ENCODE measurements around the gene EML4. TPM values are rescaled to one million over a fixed set of nuclear protein-coding genes. Genes with fewer than 3 reads are reported as not detected.

The EML4 gene
- total RNA-seq, 1 experiment from 2014 or later: 38.3 TPM

GRCh38 chr2:42164046-42164445, 5.1 kb upstream of the EML4 start:
- BruUV-seq (replicated peaks): no TSS peak
- ChIA-PET CTCF (no interaction called here), POLR2A (ENCODE audit: unreplicated experiment) (no interaction called here)
- Histone ChIP-seq H4K20me1 (ENCODE audit: low read length) (no peaks in the 10 kb centered on the region), H3K4me3 (ENCODE audit: low read length) (no peak overlapping the region), H3K36me3 (ENCODE audit: low read depth, low read length) (no peaks in the 10 kb centered on the region), H3K4me1 (ENCODE audit: insufficient read depth, low read length) (peaks cover 3% of the 10 kb centered on the region; the same call in 1 of the 2 replicates), H2AFZ (ENCODE audit: low read length) (no peak overlapping the region; the same call in 1 of the 2 replicates), H3K79me2 (ENCODE audit: low read length) (no peaks in the 10 kb centered on the region), H3K4me2 (ENCODE audit: low read length) (no peak overlapping the region), H3K9me2 (replicated peaks; ENCODE audit: low read length) (no peaks in the 10 kb centered on the region), H3K27ac (ENCODE audit: low read length) (no peak overlapping the region), H3F3A (ENCODE audit: low read length, unreplicated experiment) (no peaks in the 10 kb centered on the region), H3K9ac (ENCODE audit: low read length) (no peak overlapping the region), H3K9me3 (ENCODE audit: low read length) (no peaks in the 10 kb centered on the region), H3K27me3 (ENCODE audit: low read length) (no peaks in the 10 kb centered on the region)
- DNase-seq (peak; percentile 25), ATAC-seq (no peak; the same call in 1 of the 2 replicates)
- intact Hi-C loops (cut with micrococcal nuclease): no loop called here
- TF ChIP-seq CTCF (conservative IDR thresholded peaks at IDR 0.05; ENCODE audit: low read depth, low read length): no peak
- no peak for TF ChIP-seq EZH2phosphoT487 (IDR thresholded peaks at IDR 0.05; ENCODE audit: borderline replicate concordance, low read length)
- no peak for TF ChIP-seq EZH2 (IDR thresholded peaks at IDR 0.05; ENCODE audit: low read length, unreplicated experiment)

GRCh38 chr2:42164971-42165370, 4.2 kb upstream of the EML4 start:
- ChIA-PET CTCF (no interaction called here), POLR2A (ENCODE audit: unreplicated experiment) (no interaction called here)
- Histone ChIP-seq H3K9me2 (replicated peaks; ENCODE audit: low read length) (no peaks in the 10 kb centered on the region), H2AFZ (ENCODE audit: low read length) (no peak overlapping the region), H3K27me3 (ENCODE audit: low read length) (no peaks in the 10 kb centered on the region), H3K4me1 (ENCODE audit: insufficient read depth, low read length) (peaks cover 3% of the 10 kb centered on the region; the same call in 1 of the 2 replicates), H3K4me2 (ENCODE audit: low read length) (no peak overlapping the region), H3K79me2 (ENCODE audit: low read length) (peaks cover 6% of the 10 kb centered on the region), H3K9me3 (ENCODE audit: low read length) (no peaks in the 10 kb centered on the region), H3K36me3 (ENCODE audit: low read depth, low read length) (no peaks in the 10 kb centered on the region), H3F3A (ENCODE audit: low read length, unreplicated experiment) (no peaks in the 10 kb centered on the region), H4K20me1 (ENCODE audit: low read length) (no peaks in the 10 kb centered on the region), H3K9ac (ENCODE audit: low read length) (no peak overlapping the region), H3K27ac (ENCODE audit: low read length) (no peak overlapping the region), H3K4me3 (ENCODE audit: low read length) (no peak overlapping the region)
- no peak for TF ChIP-seq EZH2 (IDR thresholded peaks at IDR 0.05; ENCODE audit: low read length, unreplicated experiment)
- no peak for TF ChIP-seq CTCF (conservative IDR thresholded peaks at IDR 0.05; ENCODE audit: low read depth, low read length)
- no peak for TF ChIP-seq EZH2phosphoT487 (IDR thresholded peaks at IDR 0.05; ENCODE audit: borderline replicate concordance, low read length)
- no TSS peak for BruUV-seq (replicated peaks)
- no peak for DNase-seq
- ATAC-seq: no peak
- intact Hi-C loops (cut with micrococcal nuclease): no loop called here

GRCh38 chr2:42167458-42167857, 1.7 kb upstream of the EML4 start:
- H3K27ac ChIP-seq (ENCODE audit: low read length): no peak overlapping the region
- intact Hi-C loops (cut with micrococcal nuclease): no loop called here
- peaks cover 25% of the 10 kb centered on the region for H3K4me1 ChIP-seq (ENCODE audit: insufficient read depth, low read length)
- peak overlapping the region; percentile 9; the same call in 1 of the 2 replicates for H2AFZ ChIP-seq (ENCODE audit: low read length)
- H3K4me2 ChIP-seq (ENCODE audit: low read length): no peak overlapping the region
- no peak for DNase-seq
- H3K9me3 ChIP-seq (ENCODE audit: low read length): no peaks in the 10 kb centered on the region
- H4K20me1 ChIP-seq (ENCODE audit: low read length): peaks cover 6% of the 10 kb centered on the region; the same call in 1 of the 2 replicates
- no peaks in the 10 kb centered on the region for H3F3A ChIP-seq (ENCODE audit: low read length, unreplicated experiment)
- TF ChIP-seq CTCF (conservative IDR thresholded peaks at IDR 0.05; ENCODE audit: low read depth, low read length) (no peak), EZH2phosphoT487 (IDR thresholded peaks at IDR 0.05; ENCODE audit: borderline replicate concordance, low read length) (no peak), EZH2 (IDR thresholded peaks at IDR 0.05; ENCODE audit: low read length, unreplicated experiment) (no peak)
- no peaks in the 10 kb centered on the region for H3K27me3 ChIP-seq (ENCODE audit: low read length)
- POLR2A ChIA-PET (ENCODE audit: unreplicated experiment): no interaction called here
- BruUV-seq (replicated peaks): no TSS peak
- H3K9ac ChIP-seq (ENCODE audit: low read length): no peak overlapping the region
- no peaks in the 10 kb centered on the region for H3K36me3 ChIP-seq (ENCODE audit: low read depth, low read length)
- H3K9me2 ChIP-seq (replicated peaks; ENCODE audit: low read length): no peaks in the 10 kb centered on the region
- CTCF ChIA-PET: interaction anchor here (0.5 to 1.2 kb wide), 2 partner anchors 161 to 845 kb away, joined by 4 to 7 read pairs; no protein-coding TSS in a partner anchor
- no peak for ATAC-seq
- H3K4me3 ChIP-seq (ENCODE audit: low read length): no peak overlapping the region
- peaks cover 31% of the 10 kb centered on the region for H3K79me2 ChIP-seq (ENCODE audit: low read length)
